ENCODE results near the gene MEA1. TPM values are rescaled to one million over a fixed set of nuclear protein-coding genes. Genes with fewer than 3 reads are reported as not detected.

The MEA1 gene
- total RNA-seq, 1 experiment from 2014 or later, result 131 TPM

- H3F3A ChIP-seq (ENCODE audit: low read length, unreplicated experiment), result no peaks in the 10 kb centered on the region
- BruUV-seq (replicated peaks), result no TSS peak
- ATAC-seq (peak; percentile 86), DNase-seq (peak; percentile 99)
- peaks cover 6% of the 10 kb centered on the region; the same call in 1 of the 2 replicates for H4K20me1 ChIP-seq (ENCODE audit: low read length)
- peak within 1 kb of the TSS; percentile 93 for H3K9ac ChIP-seq (ENCODE audit: low read length)
- ChIA-PET POLR2A (ENCODE audit: unreplicated experiment) (interaction anchor here (0.7 kb wide), 1 partner anchor 652 kb away, joined by 3 read pairs; no protein-coding TSS in a partner anchor), CTCF (no interaction called here)
- H3K79me2 ChIP-seq (ENCODE audit: low read length), result peaks cover 29% of the 10 kb centered on the region
- peak within 1 kb of the TSS; percentile 98 for H2AFZ ChIP-seq (ENCODE audit: low read length)
- peak within 1 kb of the TSS; percentile 91 for H3K4me3 ChIP-seq (ENCODE audit: low read length)
- TF ChIP-seq EZH2 (IDR thresholded peaks at IDR 0.05; ENCODE audit: low read length, unreplicated experiment) (no peak), EZH2phosphoT487 (IDR thresholded peaks at IDR 0.05; ENCODE audit: borderline replicate concordance, low read length) (no peak), CTCF (conservative IDR thresholded peaks at IDR 0.05; ENCODE audit: low read depth, low read length) (no peak)
- H3K27ac ChIP-seq (ENCODE audit: low read length), result peak within 1 kb of the TSS; percentile 46
- no peaks in the 10 kb centered on the region for H3K27me3 ChIP-seq (ENCODE audit: low read length)
- no peaks in the 10 kb centered on the region for H3K9me2 ChIP-seq (replicated peaks; ENCODE audit: low read length)
- intact Hi-C loops (cut with micrococcal nuclease), result loop anchor here (1.0 kb wide), 1 partner anchor 112 kb away; the partner anchor contains the start of gene SRF
- H3K4me1 ChIP-seq (ENCODE audit: insufficient read depth, low read length), result peaks cover 23% of the 10 kb centered on the region
- peak within 1 kb of the TSS; percentile 99 for H3K4me2 ChIP-seq (ENCODE audit: low read length)
- no peaks in the 10 kb centered on the region for H3K9me3 ChIP-seq (ENCODE audit: low read length)
- H3K36me3 ChIP-seq (ENCODE audit: low read depth, low read length), result peaks cover 16% of the 10 kb centered on the region; the same call in 1 of the 2 replicates
Observed at GRCh38 chr6:43059168-43060033, 45.7 kb upstream of the MEA1 start, which contains the start of the genes KLC4 and MRPL2. Gene KLC4, plus strand, starts transcription at chr6:43059631. Its CDS starts 1,705 bp downstream, at chr6:43061336. Gene MRPL2, minus strand, starts transcription at chr6:43059434. Its CDS starts 53 bp downstream, at chr6:43059381.

GRCh38 chr6:43058531-43058930, 44.8 kb upstream of the MEA1 start:
- ChIA-PET POLR2A (ENCODE audit: unreplicated experiment) (no interaction called here), CTCF (no interaction called here)
- Histone ChIP-seq H3K27ac (ENCODE audit: low read length) (peak overlapping the region; percentile 14; the same call in 1 of the 2 replicates), H4K20me1 (ENCODE audit: low read length) (peaks cover 6% of the 10 kb centered on the region; the same call in 1 of the 2 replicates), H3K36me3 (ENCODE audit: low read depth, low read length) (peaks cover 16% of the 10 kb centered on the region; the same call in 1 of the 2 replicates), H3K27me3 (ENCODE audit: low read length) (no peaks in the 10 kb centered on the region), H3K9me2 (replicated peaks; ENCODE audit: low read length) (no peaks in the 10 kb centered on the region), H3K9ac (ENCODE audit: low read length) (peak overlapping the region; percentile 93), H3K4me3 (ENCODE audit: low read length) (peak overlapping the region; percentile 91), H3F3A (ENCODE audit: low read length, unreplicated experiment) (no peaks in the 10 kb centered on the region), H3K4me2 (ENCODE audit: low read length) (peak overlapping the region; percentile 93), H2AFZ (ENCODE audit: low read length) (no peak overlapping the region), H3K9me3 (ENCODE audit: low read length) (no peaks in the 10 kb centered on the region), H3K79me2 (ENCODE audit: low read length) (peaks cover 29% of the 10 kb centered on the region), H3K4me1 (ENCODE audit: insufficient read depth, low read length) (peaks cover 28% of the 10 kb centered on the region)
- intact Hi-C loops (cut with micrococcal nuclease), result no loop called here
- TF ChIP-seq EZH2 (IDR thresholded peaks at IDR 0.05; ENCODE audit: low read length, unreplicated experiment) (no peak), EZH2phosphoT487 (IDR thresholded peaks at IDR 0.05; ENCODE audit: borderline replicate concordance, low read length) (no peak), CTCF (conservative IDR thresholded peaks at IDR 0.05; ENCODE audit: low read depth, low read length) (no peak)
- DNase-seq (peak; percentile 33), ATAC-seq (no peak)
- BruUV-seq (replicated peaks), result no TSS peak

Data from PC-3 (cell line).